SK-N-MC (cell line): ENCODE results near the gene KDR.

Source experiments
- EZH2 ChIP-seq: fragments of 200-600 bp; sonication (generic); IDR thresholded peaks from one replicate; pipeline ENCODE4 v1.6.1; 2017; ENCODE audit warnings: antibody characterized with exemption
- FOXP2 ChIP-seq: optimal IDR thresholded peaks from 2 replicates; pipeline ENCODE3; 2011; ENCODE audit warnings: mild to moderate bottlenecking, moderate library complexity; ENCODE audit not compliant: insufficient read depth; ENCODE audit errors: extremely low read length, control extremely low read depth
- POLR2AphosphoS5 ChIP-seq: IDR thresholded peaks from 2 replicates; pipeline ENCODE4 v1.6.1; 2012; ENCODE audit warnings: mild to moderate bottlenecking, low read depth, low read length, borderline replicate concordance

GRCh38 chr4:55122235-55122634 is 3.2 kb downstream of the KDR start:
- TF ChIP-seq EZH2, result no peak
- no peak for TF ChIP-seq POLR2AphosphoS5
- no peak for TF ChIP-seq FOXP2
